Measurements from ENCODE around the gene SPSB4. TPM values are rescaled to one million over a fixed set of nuclear protein-coding genes. Genes with fewer than 3 reads are reported as not detected.

Gene SPSB4
- not detected for total RNA-seq

DNA sequence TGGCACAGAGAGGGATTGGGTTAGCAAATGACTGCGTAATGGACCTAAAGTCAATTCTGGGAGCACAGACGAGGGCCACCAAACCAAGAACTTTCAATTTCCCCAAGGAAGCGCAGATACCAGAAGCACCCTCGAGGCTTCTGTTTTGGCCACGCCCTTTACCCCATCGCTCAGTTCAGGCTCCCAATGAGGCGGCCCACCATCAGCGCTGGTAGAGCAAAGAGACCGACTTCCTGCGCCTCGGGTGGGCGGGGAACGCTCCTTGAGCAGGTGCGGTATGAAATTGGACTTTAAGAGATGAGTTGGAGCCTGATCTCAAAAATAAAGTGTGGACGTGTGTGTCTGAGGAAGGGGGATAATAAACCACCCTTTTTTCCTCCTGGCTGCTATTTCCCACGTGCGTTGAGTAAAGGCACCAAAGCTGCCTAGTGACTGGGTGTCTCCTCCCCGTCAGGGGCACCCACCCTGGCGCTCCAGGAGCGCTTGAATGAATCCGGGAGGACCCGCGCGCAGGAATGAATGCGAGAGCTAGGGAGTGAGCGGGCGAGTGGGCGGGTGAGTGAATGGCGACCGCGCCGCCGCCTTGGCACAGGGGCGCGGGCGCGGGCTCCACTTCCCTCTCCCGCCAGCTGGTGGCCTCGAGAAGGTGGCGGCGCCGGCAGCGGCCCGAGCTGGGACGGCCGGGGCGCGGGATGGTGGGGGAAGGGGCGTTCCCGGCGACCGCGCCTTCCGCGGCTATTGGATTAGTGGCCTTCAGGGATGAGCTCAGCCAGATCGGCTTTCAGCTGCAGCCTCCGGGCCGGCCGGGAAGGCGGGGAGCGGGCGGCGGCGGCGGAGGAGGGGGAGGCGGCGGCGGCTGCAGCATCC, at the start of gene SPSB4:
SPSB4 (plus strand) TSS at position 772 of the 867 bp plus-strand sequence. CDS start 14,758 bp downstream, outside the sequence.

Other genes starting within 250 kb of the SPSB4 start
- gene SLC25A36, start 109.5 kb upstream of the SPSB4 start, total RNA-seq, result 10 to 100 TPM; 44.0 to 49.6 TPM
- 10 to 100 TPM; 13.0 to 13.6 TPM for gene PXYLP1, start 180.5 kb downstream of the SPSB4 start, total RNA-seq